GM23338 (cell line): Measurements from ENCODE around the gene SERBP1. TPM values are rescaled to one million over a fixed set of nuclear protein-coding genes. Genes with fewer than 3 reads are reported as not detected.

Experiments used
- ATAC-seq: fragments of 200-7000 bp; cut with Tn5 transposase; 3 replicates; pipeline ENCODE4 v1.9.1; 2020
- DNase-seq: peaks from one replicate; pipeline ENCODE4 v3.0.0-alpha.2; 2015; ENCODE audit warnings: low spot score
- H2AFZ ChIP-seq: fragments of 200-600 bp; sonication (generic); 2 replicates; pipeline ENCODE4 v1.8.0; 2016; ENCODE audit warnings: antibody characterized with exemption, mild to moderate bottlenecking, moderate library complexity
- H3F3A ChIP-seq: fragments of 200-600 bp; sonication (generic); replicated peaks from 2 replicates; pipeline ENCODE4 v1.8.0; 2017; ENCODE audit warnings: antibody characterized with exemption, mixed run types, low read depth
- H3K27ac ChIP-seq: fragments of 200-600 bp; sonication (generic); 2 replicates; pipeline ENCODE4 v1.6.1; 2016; ENCODE audit warnings: low read depth
- H3K27me3 ChIP-seq: fragments of 200-600 bp; sonication (generic); 2 replicates; pipeline ENCODE4 v1.8.0; 2016; ENCODE audit warnings: mild to moderate bottlenecking, mixed run types, moderate library complexity; ENCODE audit not compliant: insufficient read depth
- H3K36me3 ChIP-seq: fragments of 200-600 bp; sonication (generic); 2 replicates; pipeline ENCODE4 v1.8.0; 2016; ENCODE audit warnings: mild to moderate bottlenecking; ENCODE audit not compliant: insufficient read depth
- H3K4me1 ChIP-seq: fragments of 200-600 bp; sonication (generic); 2 replicates; pipeline ENCODE4 v1.8.0; 2016; ENCODE audit warnings: mild to moderate bottlenecking, moderate library complexity; ENCODE audit not compliant: insufficient read depth
- H3K4me2 ChIP-seq: fragments of 200-600 bp; sonication (generic); 2 replicates; pipeline ENCODE4 v1.7.1; 2017; ENCODE audit warnings: mixed run types
- H3K4me3 ChIP-seq: fragments of 200-600 bp; sonication (generic); 2 replicates; pipeline ENCODE4 v1.6.1; 2016; ENCODE audit warnings: mixed run types
- H3K79me2 ChIP-seq: fragments of 200-600 bp; sonication (generic); replicated peaks from 2 replicates; pipeline ENCODE4 v1.8.0; 2017; ENCODE audit warnings: mild to moderate bottlenecking; ENCODE audit not compliant: insufficient read depth
- H3K9me2 ChIP-seq: fragments of 200-600 bp; sonication (generic); 2 replicates; pipeline ENCODE4 v1.8.0; 2017; ENCODE audit not compliant: insufficient read depth
- H4K20me1 ChIP-seq: fragments of 200-600 bp; sonication (generic); replicated peaks from 2 replicates; pipeline ENCODE4 v1.8.0; 2017; ENCODE audit warnings: mild to moderate bottlenecking; ENCODE audit not compliant: insufficient read depth
- H3K27ac Mint-ChIP-seq: 2 replicates; pipeline ENCODE4 v1.8.0; 2020; ENCODE audit warnings: inconsistent platforms, mild to moderate bottlenecking, moderate library complexity, mixed read lengths
- H3K27me3 Mint-ChIP-seq: 3 replicates; pipeline ENCODE4 v1.8.0; 2022; ENCODE audit warnings: low read depth, mild to moderate bottlenecking, moderate library complexity, mixed read lengths, inconsistent platforms; ENCODE audit not compliant: insufficient read depth, poor library complexity
- H3K36me3 Mint-ChIP-seq: 3 replicates; pipeline ENCODE4 v1.8.0; 2021; ENCODE audit warnings: low read depth, mild to moderate bottlenecking, inconsistent platforms, moderate library complexity, mixed read lengths
- H3K4me1 Mint-ChIP-seq: 3 replicates; pipeline ENCODE4 v1.8.0; 2020; ENCODE audit warnings: mild to moderate bottlenecking, inconsistent platforms, mixed read lengths
- H3K4me3 Mint-ChIP-seq: 3 replicates; pipeline ENCODE4 v1.8.0; 2021; ENCODE audit warnings: moderate library complexity, mild to moderate bottlenecking, inconsistent platforms, mixed read lengths
- H3K9me3 Mint-ChIP-seq: 3 replicates; pipeline ENCODE4 v1.8.0; 2020; ENCODE audit warnings: moderate library complexity, mild to moderate bottlenecking, inconsistent platforms, mixed read lengths
- CREB1 ChIP-seq: fragments of 250-450 bp; sonication (Bioruptor Pico); IDR thresholded peaks from 2 replicates; pipeline ENCODE4 v1.5.0; 2020; ENCODE audit warnings: low read depth, mild to moderate bottlenecking, moderate library complexity
- CTCF ChIP-seq, 2 experiments: fragments of 200-600 bp in 1 of 2; sonication (generic) in 1 of 2; conservative IDR thresholded peaks; 2 replicates each; pipeline versions ENCODE4 v1.5.1 to v1.6.1; 2016 to 2017; ENCODE audit warnings: antibody characterized with exemption in 2 of 2, low read depth in 2 of 2, mild to moderate bottlenecking in 2 of 2, moderate library complexity in 1 of 2
- EZH2 ChIP-seq: fragments of 200-600 bp; sonication (generic); IDR thresholded peaks from one replicate; pipeline ENCODE4 v1.8.0; 2017; ENCODE audit warnings: antibody characterized with exemption, mild to moderate bottlenecking, low read depth; ENCODE audit not compliant: unreplicated experiment
- EZH2phosphoT487 ChIP-seq: fragments of 200-600 bp; sonication (generic); IDR thresholded peaks from one replicate; pipeline ENCODE4 v1.8.1; 2018; ENCODE audit warnings: antibody characterized with exemption; ENCODE audit not compliant: unreplicated experiment
- JUNB ChIP-seq: IDR thresholded peaks from one replicate; pipeline ENCODE4 v1.6.1; 2016; ENCODE audit warnings: antibody characterized with exemption; ENCODE audit not compliant: unreplicated experiment
- NANOG ChIP-seq: IDR thresholded peaks from 2 replicates; pipeline ENCODE4 v1.6.1; 2016; ENCODE audit warnings: antibody characterized with exemption, borderline replicate concordance
- POLR2AphosphoS5 ChIP-seq: IDR thresholded peaks from 2 replicates; pipeline ENCODE4 v1.6.1; 2016; ENCODE audit warnings: antibody characterized with exemption, low read depth
- STAT1 ChIP-seq: IDR thresholded peaks from one replicate; pipeline ENCODE4 v1.6.1; 2016; ENCODE audit warnings: antibody characterized with exemption; ENCODE audit not compliant: unreplicated experiment
- ZNF114 ChIP-seq: fragments of 250-450 bp; sonication (Bioruptor Pico); IDR thresholded peaks from 2 replicates; pipeline ENCODE4 v1.5.0; 2020; ENCODE audit warnings: mild to moderate bottlenecking, moderate library complexity
- long read RNA-seq: library from polyadenylated mRNA; unstranded; transcript quantifications from one replicate; pipeline ENCODE4 v2.0.0, GENCODE V29; 2020; ENCODE audit not compliant: unreplicated experiment
- polyA plus RNA-seq: library from polyadenylated mRNA; unstranded; fragments of >200 nt; fragmentation: Nextera tagmentation; extraction: Ambion mirVana; gene quantifications from 2 replicates; pipeline ENCODE4 v1.2.1, GENCODE V29; 2016
- total RNA-seq: library from RNA; depleted of rRNA; stranded (reverse); fragments of >200 nt; shearing (Covaris generic); gene quantifications from 2 replicates; pipeline ENCODE4 v1.2.3, GENCODE V29; 2014; rRNA removed
- TF ChIP-seq, protein P1 (sequence below): IDR thresholded peaks from 2 replicates; pipeline ENCODE4 v1.6.1; 2016; ENCODE audit warnings: antibody characterized with exemption
- TF ChIP-seq, protein P2 (sequence below): fragments of 250-450 bp; sonication (Bioruptor Pico); IDR thresholded peaks from 2 replicates; pipeline ENCODE4 v1.5.0; 2020; ENCODE audit warnings: mild to moderate bottlenecking, moderate library complexity

SERBP1 gene
- 674 and 696 TPM in 2 replicates for total RNA-seq
- 532 and 559 TPM in 2 replicates for polyA plus RNA-seq
- long read RNA-seq, full-length matches to known transcripts, result 264 of 349 reads
- long read RNA-seq, partial matches to known transcripts, result 68 of 349 reads
- long read RNA-seq, other reads (novel, unspliced or antisense), result 17 of 349 reads

DNA sequence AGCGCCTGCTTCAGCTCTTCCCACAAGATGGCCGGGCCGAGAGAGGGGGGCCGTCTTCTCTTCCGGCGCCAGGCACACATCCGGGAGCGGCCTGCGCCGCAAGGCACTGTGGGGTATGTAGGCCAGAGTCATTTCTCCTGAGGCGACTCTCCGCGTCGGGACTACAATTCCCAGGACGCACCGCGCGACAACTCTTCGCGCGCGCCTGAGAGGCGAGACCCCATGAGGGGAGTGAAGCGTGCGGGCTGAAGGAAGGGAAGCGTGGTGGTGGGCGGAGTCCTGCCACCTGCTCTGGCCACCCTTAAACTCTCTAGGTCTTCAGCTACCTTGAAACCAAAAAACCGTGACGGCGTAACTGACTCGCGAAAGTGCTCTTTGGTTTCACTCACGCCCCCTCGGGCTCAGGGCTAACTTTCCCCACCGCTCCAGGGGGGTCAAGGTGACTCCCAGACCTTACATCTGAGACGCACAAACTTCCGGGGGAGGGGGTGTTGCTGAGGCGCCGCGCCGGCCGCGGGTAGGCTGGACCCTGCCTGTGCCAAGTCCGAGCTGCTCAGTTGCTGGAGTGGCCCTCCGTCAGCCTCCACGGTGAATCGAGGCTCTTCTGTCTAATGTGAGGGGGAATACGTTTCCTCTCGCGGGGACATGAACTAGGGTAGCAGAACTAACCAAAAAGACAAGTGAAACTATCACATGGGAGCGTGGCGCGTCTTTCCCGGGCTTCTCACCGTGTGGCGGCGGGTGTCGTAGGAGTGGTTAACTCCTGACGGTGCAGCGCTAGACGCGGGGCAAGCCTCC, at the start of gene SERBP1:
Gene SERBP1, minus strand, starts transcription at position 45 of the 798 bp plus-strand sequence. CDS start 102 bp downstream, outside the sequence.
- Mint-ChIP-seq H3K27ac (peak within 1 kb of the TSS; percentile 98), H3K27me3 (peaks cover 28% of the 10 kb centered on the region), H3K4me3 (peak within 1 kb of the TSS; percentile 87), H3K4me1 (peaks cover 31% of the 10 kb centered on the region), H3K36me3 (peaks cover 45% of the 10 kb centered on the region), H3K9me3 (no peaks in the 10 kb centered on the region; the same call in 2 of the 3 replicates)
- H3K4me1 ChIP-seq, result peaks cover 27% of the 10 kb centered on the region
- H4K20me1 ChIP-seq, result peaks cover 38% of the 10 kb centered on the region
- no peaks in the 10 kb centered on the region for H3K9me2 ChIP-seq
- no peaks in the 10 kb centered on the region for H3F3A ChIP-seq
- TF ChIP-seq POLR2AphosphoS5 (peak; percentile 77), CTCF (conservative IDR thresholded peaks at IDR 0.05; ENCODE audit: low read depth in 2 of 2) (no peak), CREB1 (CRISPR knock-in tag) (peak; percentile 3; the same call in 1 of the 2 replicates), STAT1 (no peak), EZH2phosphoT487 (no peak), JUNB (no peak), NANOG (no peak), EZH2 (no peak), ZNF114 (CRISPR knock-in tag) (no peak)
- TF ChIP-seq, protein P1, sequence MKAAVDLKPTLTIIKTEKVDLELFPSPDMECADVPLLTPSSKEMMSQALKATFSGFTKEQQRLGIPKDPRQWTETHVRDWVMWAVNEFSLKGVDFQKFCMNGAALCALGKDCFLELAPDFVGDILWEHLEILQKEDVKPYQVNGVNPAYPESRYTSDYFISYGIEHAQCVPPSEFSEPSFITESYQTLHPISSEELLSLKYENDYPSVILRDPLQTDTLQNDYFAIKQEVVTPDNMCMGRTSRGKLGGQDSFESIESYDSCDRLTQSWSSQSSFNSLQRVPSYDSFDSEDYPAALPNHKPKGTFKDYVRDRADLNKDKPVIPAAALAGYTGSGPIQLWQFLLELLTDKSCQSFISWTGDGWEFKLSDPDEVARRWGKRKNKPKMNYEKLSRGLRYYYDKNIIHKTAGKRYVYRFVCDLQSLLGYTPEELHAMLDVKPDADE, result peak; percentile 88
- TF ChIP-seq, protein P2, sequence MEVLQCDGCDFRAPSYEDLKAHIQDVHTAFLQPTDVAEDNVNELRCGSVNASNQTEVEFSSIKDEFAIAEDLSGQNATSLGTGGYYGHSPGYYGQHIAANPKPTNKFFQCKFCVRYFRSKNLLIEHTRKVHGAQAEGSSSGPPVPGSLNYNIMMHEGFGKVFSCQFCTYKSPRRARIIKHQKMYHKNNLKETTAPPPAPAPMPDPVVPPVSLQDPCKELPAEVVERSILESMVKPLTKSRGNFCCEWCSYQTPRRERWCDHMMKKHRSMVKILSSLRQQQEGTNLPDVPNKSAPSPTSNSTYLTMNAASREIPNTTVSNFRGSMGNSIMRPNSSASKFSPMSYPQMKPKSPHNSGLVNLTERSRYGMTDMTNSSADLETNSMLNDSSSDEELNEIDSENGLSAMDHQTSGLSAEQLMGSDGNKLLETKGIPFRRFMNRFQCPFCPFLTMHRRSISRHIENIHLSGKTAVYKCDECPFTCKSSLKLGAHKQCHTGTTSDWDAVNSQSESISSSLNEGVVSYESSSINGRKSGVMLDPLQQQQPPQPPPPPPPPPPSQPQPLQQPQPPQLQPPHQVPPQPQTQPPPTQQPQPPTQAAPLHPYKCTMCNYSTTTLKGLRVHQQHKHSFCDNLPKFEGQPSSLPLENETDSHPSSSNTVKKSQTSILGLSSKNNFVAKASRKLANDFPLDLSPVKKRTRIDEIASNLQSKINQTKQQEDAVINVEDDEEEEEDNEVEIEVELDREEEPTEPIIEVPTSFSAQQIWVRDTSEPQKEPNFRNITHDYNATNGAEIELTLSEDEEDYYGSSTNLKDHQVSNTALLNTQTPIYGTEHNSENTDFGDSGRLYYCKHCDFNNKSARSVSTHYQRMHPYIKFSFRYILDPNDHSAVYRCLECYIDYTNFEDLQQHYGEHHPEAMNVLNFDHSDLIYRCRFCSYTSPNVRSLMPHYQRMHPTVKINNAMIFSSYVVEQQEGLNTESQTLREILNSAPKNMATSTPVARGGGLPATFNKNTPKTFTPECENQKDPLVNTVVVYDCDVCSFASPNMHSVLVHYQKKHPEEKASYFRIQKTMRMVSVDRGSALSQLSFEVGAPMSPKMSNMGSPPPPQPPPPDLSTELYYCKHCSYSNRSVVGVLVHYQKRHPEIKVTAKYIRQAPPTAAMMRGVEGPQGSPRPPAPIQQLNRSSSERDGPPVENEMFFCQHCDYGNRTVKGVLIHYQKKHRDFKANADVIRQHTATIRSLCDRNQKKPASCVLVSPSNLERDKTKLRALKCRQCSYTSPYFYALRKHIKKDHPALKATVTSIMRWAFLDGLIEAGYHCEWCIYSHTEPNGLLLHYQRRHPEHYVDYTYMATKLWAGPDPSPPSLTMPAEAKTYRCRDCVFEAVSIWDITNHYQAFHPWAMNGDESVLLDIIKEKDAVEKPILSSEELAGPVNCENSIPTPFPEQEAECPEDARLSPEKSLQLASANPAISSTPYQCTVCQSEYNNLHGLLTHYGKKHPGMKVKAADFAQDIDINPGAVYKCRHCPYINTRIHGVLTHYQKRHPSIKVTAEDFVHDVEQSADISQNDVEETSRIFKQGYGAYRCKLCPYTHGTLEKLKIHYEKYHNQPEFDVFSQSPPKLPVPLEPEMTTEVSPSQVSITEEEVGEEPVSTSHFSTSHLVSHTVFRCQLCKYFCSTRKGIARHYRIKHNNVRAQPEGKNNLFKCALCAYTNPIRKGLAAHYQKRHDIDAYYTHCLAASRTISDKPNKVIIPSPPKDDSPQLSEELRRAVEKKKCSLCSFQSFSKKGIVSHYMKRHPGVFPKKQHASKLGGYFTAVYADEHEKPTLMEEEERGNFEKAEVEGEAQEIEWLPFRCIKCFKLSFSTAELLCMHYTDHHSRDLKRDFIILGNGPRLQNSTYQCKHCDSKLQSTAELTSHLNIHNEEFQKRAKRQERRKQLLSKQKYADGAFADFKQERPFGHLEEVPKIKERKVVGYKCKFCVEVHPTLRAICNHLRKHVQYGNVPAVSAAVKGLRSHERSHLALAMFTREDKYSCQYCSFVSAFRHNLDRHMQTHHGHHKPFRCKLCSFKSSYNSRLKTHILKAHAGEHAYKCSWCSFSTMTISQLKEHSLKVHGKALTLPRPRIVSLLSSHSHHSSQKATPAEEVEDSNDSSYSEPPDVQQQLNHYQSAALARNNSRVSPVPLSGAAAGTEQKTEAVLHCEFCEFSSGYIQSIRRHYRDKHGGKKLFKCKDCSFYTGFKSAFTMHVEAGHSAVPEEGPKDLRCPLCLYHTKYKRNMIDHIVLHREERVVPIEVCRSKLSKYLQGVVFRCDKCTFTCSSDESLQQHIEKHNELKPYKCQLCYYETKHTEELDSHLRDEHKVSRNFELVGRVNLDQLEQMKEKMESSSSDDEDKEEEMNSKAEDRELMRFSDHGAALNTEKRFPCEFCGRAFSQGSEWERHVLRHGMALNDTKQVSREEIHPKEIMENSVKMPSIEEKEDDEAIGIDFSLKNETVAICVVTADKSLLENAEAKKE (CRISPR knock-in tag), result no peak
- no peaks in the 10 kb centered on the region for H3K27me3 ChIP-seq
- peak within 1 kb of the TSS; percentile 89 for H3K4me2 ChIP-seq
- H3K79me2 ChIP-seq, result peaks cover 46% of the 10 kb centered on the region
- H3K4me3 ChIP-seq, result peak within 1 kb of the TSS; percentile 66
- peak; percentile 91 for ATAC-seq
- H3K27ac ChIP-seq, result peak within 1 kb of the TSS; percentile 96
- H3K36me3 ChIP-seq, result peaks cover 11% of the 10 kb centered on the region; the same call in 1 of the 2 replicates
- H2AFZ ChIP-seq, result peak within 1 kb of the TSS; percentile 92
- peak; percentile 99 for DNase-seq
